A673 (cell line): ENCODE measurements around the gene AP4B1. TPM values are rescaled to one million over a fixed set of nuclear protein-coding genes. Genes with fewer than 3 reads are reported as not detected.

ENCODE experiments used
- BruUV-seq: library from RNA; stranded (reverse); fragments of 400-500 nt; replicated peaks from 2 replicates; lab custom pipeline; 2021; lab: Mats Ljungman, UMichigan
- CTCF ChIA-PET: fragments of 300-600 bp; sonication (Branson Sonifier 250); formaldehyde crosslinking; loops from one replicate; lab custom pipeline; 2022; ENCODE audit warnings: antibody characterized with exemption; lab: Charles Lee
- POLR2A ChIA-PET: fragments of 300-600 bp; sonication (Branson Sonifier 250); formaldehyde crosslinking; loops from one replicate; lab custom pipeline; 2022; ENCODE audit warnings: antibody characterized with exemption; ENCODE audit not compliant: low non-redundant PET; lab: Charles Lee
- DNase-seq: peaks from one replicate; pipeline ENCODE4 v3.0.0-alpha.2; 2015; ENCODE audit warnings: low spot score
- H3K27ac ChIP-seq: fragments of 200-600 bp; sonication (generic); 2 replicates; pipeline ENCODE4 v1.5.1; 2016; ENCODE audit warnings: mixed run types, low read depth, mild to moderate bottlenecking, mixed read lengths, antibody characterized with exemption, low read length; ENCODE audit not compliant: poor library complexity, severe bottlenecking
- H3K27me3 ChIP-seq: fragments of 200-600 bp; sonication (generic); replicated peaks from 2 replicates; pipeline ENCODE4 v1.6.1; 2017; ENCODE audit warnings: mixed run types, low read depth, mild to moderate bottlenecking, mixed read lengths, antibody characterized with exemption, low read length; ENCODE audit not compliant: insufficient read depth, poor library complexity
- H3K36me3 ChIP-seq: fragments of 200-600 bp; sonication (generic); 2 replicates; pipeline ENCODE4 v1.6.1; 2016; ENCODE audit warnings: mixed run types, mild to moderate bottlenecking, mixed read lengths, antibody characterized with exemption, low read length; ENCODE audit not compliant: insufficient read depth, poor library complexity, severe bottlenecking
- H3K4me1 ChIP-seq: fragments of 200-600 bp; sonication (generic); 2 replicates; pipeline ENCODE4 v1.6.1; 2017; ENCODE audit warnings: mixed run types, mild to moderate bottlenecking, mixed read lengths, antibody characterized with exemption, low read length; ENCODE audit not compliant: insufficient read depth, poor library complexity, severe bottlenecking
- H3K4me3 ChIP-seq: fragments of 200-600 bp; sonication (generic); 2 replicates; pipeline ENCODE4 v1.5.1; 2016; ENCODE audit warnings: low read depth, mixed run types, mild to moderate bottlenecking, mixed read lengths, low read length; ENCODE audit not compliant: poor library complexity, severe bottlenecking
- H3K9me3 ChIP-seq: fragments of 200-600 bp; sonication (generic); 2 replicates; pipeline ENCODE4 v1.6.1; 2016; ENCODE audit warnings: mixed run types, low read depth, mild to moderate bottlenecking, mixed read lengths, antibody characterized with exemption, low read length; ENCODE audit not compliant: poor library complexity, severe bottlenecking
- EZH2 ChIP-seq: fragments of 200-600 bp; sonication (generic); IDR thresholded peaks from 2 replicates; pipeline ENCODE4 v1.6.1; 2017; ENCODE audit warnings: borderline replicate concordance, low read depth, mild to moderate bottlenecking, mixed read lengths, antibody characterized with exemption, low read length; ENCODE audit not compliant: poor library complexity, severe bottlenecking
- intact Hi-C: fragments of 100-400 bp; cut with micrococcal nuclease; formaldehyde crosslinking; loops from one replicate; pipeline ENCODE4 v1.10.0; 2022; ENCODE audit not compliant: unreplicated experiment
- total RNA-seq: library from RNA; stranded (reverse); gene quantifications from 2 replicates; pipeline ENCODE4 v1.2.3, GENCODE V29; 2021
- TF ChIP-seq, protein P1 (sequence below): fragments of 300-800, 200-600 bp; sonication (generic); conservative IDR thresholded peaks from 2 replicates; pipeline ENCODE4 v1.5.1; 2017; ENCODE audit warnings: low read depth, mild to moderate bottlenecking, antibody characterized with exemption, low read length, moderate library complexity, mixed read lengths

AP4B1 gene
- total RNA-seq, 1 experiment from 2014 or later: 48.9 TPM

DNA sequence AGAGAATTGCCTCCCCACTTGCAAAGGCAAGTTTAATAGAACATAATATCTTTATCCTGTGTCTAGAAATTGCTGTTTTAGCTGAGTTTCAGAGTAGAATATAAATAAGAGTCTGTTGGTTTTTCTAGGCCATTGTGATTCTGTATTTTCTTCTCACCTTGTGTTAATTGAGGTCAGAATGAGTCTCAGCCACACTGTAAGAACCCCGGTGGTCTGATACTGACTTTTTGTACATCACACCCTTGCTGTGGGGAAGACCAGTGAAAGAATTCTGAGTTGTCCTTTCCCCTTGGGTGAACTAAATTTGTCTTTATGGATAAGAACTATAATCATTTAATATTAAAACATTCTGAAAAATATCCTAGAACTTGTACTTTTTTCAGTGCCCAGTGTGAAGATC, 31.4 kb upstream of the AP4B1 start:
- no peak for TF ChIP-seq EZH2
- TF ChIP-seq, protein P1, sequence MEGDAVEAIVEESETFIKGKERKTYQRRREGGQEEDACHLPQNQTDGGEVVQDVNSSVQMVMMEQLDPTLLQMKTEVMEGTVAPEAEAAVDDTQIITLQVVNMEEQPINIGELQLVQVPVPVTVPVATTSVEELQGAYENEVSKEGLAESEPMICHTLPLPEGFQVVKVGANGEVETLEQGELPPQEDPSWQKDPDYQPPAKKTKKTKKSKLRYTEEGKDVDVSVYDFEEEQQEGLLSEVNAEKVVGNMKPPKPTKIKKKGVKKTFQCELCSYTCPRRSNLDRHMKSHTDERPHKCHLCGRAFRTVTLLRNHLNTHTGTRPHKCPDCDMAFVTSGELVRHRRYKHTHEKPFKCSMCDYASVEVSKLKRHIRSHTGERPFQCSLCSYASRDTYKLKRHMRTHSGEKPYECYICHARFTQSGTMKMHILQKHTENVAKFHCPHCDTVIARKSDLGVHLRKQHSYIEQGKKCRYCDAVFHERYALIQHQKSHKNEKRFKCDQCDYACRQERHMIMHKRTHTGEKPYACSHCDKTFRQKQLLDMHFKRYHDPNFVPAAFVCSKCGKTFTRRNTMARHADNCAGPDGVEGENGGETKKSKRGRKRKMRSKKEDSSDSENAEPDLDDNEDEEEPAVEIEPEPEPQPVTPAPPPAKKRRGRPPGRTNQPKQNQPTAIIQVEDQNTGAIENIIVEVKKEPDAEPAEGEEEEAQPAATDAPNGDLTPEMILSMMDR: no peak
- POLR2A ChIA-PET: no interaction called here
- intact Hi-C loops: no loop called here
- H3K9me3 ChIP-seq: no peaks in the 10 kb centered on the region
- no TSS peak for BruUV-seq
- CTCF ChIA-PET: no interaction called here
- no peak overlapping the region for H3K4me3 ChIP-seq
- no peak for DNase-seq
- peak overlapping the region; percentile 30 for H3K27ac ChIP-seq
- no peaks in the 10 kb centered on the region for H3K27me3 ChIP-seq
- peaks cover 51% of the 10 kb centered on the region for H3K4me1 ChIP-seq
- peaks cover 11% of the 10 kb centered on the region for H3K36me3 ChIP-seq

DNA sequence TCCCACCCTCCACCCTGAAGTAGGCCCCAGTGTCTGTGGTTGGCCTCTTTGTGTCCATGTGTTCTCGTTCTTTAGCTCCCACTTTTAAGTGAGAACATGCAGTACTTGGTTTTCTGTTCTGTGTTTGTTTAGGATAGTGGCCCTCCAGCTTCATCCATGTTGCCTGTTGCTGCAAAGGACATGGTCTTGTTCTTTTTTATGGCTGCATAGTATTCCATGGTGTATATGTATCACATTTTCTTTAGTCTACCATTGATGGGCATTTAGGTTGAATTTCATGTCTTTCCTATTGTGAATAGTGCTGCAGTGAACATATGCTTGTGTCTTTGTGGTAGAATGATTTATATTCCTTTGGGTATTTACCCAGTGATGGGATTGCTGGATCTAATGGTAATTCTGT, 30.6 kb upstream of the AP4B1 start:
- CTCF ChIA-PET: no interaction called here
- intact Hi-C loops: no loop called here
- POLR2A ChIA-PET: interaction anchor here (0.6 kb wide), 1 partner anchor 1566 kb away, joined by 5 read pairs; no protein-coding TSS in a partner anchor

DNA sequence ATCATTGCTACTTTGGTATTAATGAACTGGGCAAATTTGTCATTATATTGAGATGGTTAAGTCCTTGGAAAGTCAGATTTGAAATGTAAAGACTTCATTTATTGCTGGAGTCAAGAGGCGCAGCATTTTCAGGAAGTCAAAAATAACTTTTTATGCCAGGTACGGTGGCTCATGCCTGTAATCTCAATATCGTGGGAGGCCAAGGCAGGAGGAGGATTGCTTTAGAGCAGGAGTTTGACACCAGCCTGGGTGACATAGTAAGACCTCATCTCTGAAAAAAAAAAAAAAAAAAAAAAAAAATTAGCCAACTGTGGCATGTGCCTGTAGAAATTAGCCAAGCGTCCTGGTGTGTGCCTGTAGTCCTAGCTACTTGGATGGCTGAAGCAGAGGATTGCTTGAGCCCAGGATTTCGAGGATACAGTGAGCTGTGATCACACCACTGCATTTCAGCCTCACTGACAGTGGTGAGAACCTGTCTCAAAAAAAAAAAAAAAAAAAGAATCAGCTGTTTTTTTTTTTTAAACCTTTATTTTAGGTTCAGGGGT, 30.0 kb upstream of the AP4B1 start:
- BruUV-seq: no TSS peak
- ChIA-PET CTCF (interaction anchor here (0.6 kb wide), 1 partner anchor 135 kb away, joined by 3 read pairs; no protein-coding TSS in a partner anchor), POLR2A (interaction anchor here (0.6 kb wide), 1 partner anchor 1567 kb away, joined by 5 read pairs; no protein-coding TSS in a partner anchor)
- Histone ChIP-seq H3K27ac (peak overlapping the region; percentile 1), H3K27me3 (no peaks in the 10 kb centered on the region), H3K9me3 (no peaks in the 10 kb centered on the region), H3K4me1 (peaks cover 53% of the 10 kb centered on the region), H3K36me3 (peaks cover 4% of the 10 kb centered on the region), H3K4me3 (no peak overlapping the region)
- intact Hi-C loops: no loop called here
- no peak for TF ChIP-seq EZH2
- TF ChIP-seq, protein P1: no peak
- no peak for DNase-seq

More for the DNA sequence above, 30.6 kb upstream of the AP4B1 start:
- TF ChIP-seq EZH2: no peak
- TF ChIP-seq, protein P1: no peak
- Histone ChIP-seq H3K36me3 (peaks cover 4% of the 10 kb centered on the region), H3K27ac (no peak overlapping the region), H3K4me3 (no peak overlapping the region), H3K4me1 (peaks cover 53% of the 10 kb centered on the region), H3K9me3 (no peaks in the 10 kb centered on the region), H3K27me3 (no peaks in the 10 kb centered on the region)
- no TSS peak for BruUV-seq
- no peak for DNase-seq
